ENCODE results near the gene REV1.

The REV1 gene

GRCh38 chr2:99444222-99444621, 45.6 kb downstream of the REV1 start:
- no peak for DNase-seq

DNA sequence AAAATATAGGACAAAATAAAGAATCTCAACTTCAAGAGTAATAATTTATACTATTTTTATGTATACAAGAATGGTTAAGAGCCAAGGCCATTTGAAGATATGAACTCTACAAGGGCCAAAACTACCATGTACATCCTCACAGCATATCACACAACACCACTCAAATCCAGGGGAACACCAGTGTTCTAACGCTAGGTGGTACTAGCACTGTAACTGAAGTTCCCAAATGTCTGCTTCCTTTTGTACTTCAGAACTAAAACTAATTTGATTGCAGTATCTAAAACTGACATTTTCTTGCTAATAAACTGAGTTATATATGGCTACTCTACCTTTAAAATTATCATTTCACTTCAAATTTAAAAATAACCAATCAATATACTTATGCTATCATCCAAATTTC, 47.0 kb downstream of the REV1 start:
- no peak for DNase-seq

GRCh38 chr2:99439971-99440505, 49.8 kb downstream of the REV1 start:
- DNase-seq: no peak

DNA sequence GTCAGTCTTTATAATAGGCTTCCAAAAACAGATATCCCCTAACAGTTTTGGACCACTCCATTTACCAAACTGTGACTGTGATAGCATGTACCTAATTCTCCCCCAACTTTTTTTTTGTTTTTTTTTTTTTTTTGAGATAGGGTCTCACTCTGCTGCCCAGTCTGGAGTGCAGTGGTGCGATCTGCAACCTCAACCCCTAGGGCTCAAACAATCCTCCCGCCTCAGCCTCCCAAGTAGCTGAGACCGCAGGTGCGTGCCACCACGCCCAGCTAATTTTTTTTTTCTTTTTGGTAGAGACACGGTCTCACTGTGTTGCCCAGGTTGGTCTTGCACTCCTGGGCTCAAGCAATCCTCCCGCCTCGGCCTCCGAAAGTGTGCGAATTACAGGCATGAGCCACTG, 52.9 kb downstream of the REV1 start:
- no peak for DNase-seq

GRCh38 chr2:99433340-99433739, 56.5 kb downstream of the REV1 start:
- no peak for DNase-seq

GRCh38 chr2:99431587-99432275, 58.1 kb downstream of the REV1 start:
- DNase-seq: no peak

GRCh38 chr2:99430614-99431291, 59.1 kb downstream of the REV1 start:
- no peak for DNase-seq

DNA sequence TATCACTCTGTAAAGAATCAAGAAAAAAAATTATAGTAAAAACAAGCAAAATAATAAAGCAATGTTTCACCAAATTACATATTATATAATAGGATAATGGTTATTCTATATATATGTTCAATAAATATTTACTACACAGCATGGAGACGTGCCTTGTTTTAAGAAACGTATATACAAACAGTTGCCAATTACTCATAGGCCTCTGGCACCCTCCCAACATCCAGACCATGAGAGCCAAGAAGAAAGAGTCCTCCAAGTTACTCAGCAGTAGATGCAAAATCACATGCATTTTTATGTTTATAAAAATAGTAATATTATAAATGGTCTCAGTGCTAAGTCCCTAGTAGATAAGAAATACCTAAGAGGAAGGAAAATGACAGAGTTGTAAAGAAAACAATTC, 64.8 kb downstream of the REV1 start:
- DNase-seq: no peak

DNA sequence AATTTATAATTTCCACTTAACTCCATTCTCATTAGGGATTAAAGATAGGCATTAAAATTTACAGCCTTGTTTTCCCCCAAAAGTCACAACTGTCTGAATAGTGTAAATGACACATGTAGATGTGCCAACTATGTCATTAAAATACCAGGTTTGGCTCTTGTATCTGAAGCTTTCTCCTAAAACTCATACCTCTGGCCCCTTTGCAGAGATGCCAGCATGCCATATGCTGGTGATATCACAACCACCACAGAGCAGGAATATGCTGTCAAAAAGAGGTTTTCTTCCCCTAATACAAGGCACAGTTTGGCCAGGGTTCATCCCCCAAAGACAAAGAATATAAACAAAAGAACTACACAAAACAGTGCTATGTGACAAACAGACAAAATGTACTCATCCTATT, 65.4 kb downstream of the REV1 start:
- no peak for DNase-seq

DNA sequence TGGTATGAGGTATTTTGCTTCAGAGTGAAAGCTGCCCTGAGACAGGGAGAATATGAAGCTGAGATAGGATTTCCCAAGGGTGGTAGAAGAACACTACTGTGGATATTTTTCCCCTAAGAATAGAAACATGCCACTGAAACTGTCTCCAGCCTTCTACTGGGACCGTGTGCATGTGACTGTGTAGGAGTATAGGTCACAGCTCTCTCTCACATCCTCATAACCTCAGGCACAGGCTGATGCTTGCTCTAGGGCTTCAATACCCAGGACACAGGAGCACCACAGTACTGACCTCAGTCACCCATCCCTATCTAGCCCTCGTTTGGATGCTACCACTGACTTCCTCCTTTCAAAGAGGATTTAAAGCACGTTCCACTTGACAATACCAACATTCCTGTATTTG, 67.2 kb downstream of the REV1 start:
- DNase-seq: no peak

- DNase-seq: no peak
Measured at GRCh38 chr2:99421469-99421868, 68.3 kb downstream of the REV1 start.

- no peak for DNase-seq
Measured at GRCh38 chr2:99420751-99421299, 69.0 kb downstream of the REV1 start.

DNA sequence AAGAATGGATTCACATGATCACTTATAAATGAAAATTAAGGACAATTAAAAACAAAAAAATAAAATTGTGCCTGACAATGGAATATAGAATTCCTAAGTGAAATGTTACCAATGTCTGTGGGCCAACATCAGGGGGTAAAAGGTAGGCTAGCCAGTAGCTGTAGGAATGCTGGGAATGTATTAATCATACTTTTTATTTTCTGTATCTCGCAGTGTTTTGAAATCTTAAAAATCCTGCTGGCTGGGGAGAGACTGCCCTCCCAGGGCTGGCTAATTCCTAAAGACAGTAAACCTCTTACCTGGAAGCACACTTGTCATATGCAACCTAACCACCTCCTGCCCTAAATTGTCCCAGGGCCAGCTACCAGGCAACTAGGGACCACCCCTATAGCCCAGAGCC, 69.8 kb downstream of the REV1 start:
- DNase-seq: no peak

DNA sequence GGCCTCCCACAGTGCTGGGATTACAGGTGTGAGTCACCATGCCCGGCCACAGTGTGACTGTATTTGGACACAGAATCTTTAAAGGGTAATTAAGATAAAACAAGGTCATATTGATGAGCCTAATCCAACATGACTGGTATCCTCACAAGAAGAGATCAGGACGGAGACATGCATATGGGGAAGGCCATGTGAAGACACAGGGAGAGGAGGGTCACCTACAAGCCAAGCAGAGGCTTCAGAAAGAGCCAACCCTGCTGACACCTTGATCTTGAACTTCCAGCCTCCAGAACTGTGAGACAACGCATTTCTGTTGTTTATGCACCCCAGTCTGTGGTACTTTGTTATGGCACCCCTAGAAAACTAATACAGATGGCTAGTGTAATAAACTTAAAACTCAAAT, 72.4 kb downstream of the REV1 start:
- no peak for DNase-seq

DNA sequence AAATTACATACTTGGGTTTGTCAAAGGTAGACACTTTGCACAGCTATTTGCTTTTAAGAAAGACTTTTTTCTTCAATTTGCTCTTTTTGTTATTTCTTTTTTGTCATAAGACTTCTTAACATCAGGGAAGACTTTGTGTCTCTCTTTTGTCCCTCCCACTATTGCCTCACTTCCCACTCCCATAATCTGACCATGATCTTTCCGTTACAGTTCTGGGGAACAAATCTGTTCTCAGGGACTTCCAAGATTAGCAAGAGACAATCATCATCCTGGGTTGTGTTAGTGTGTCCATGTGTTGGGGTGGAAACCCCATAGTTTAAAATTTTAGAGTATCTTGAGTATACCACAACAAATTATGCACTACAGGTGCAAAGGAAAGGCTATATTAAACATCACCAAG, 75.3 kb downstream of the REV1 start:
- DNase-seq: no peak

GRCh38 chr2:99410276-99410675, 79.5 kb downstream of the REV1 start:
- no peak for DNase-seq

GRCh38 chr2:99406137-99406536, 83.7 kb downstream of the REV1 start:
- DNase-seq: no peak

- no peak for DNase-seq
Measured at GRCh38 chr2:99404797-99405669, 84.8 kb downstream of the REV1 start.

DNA sequence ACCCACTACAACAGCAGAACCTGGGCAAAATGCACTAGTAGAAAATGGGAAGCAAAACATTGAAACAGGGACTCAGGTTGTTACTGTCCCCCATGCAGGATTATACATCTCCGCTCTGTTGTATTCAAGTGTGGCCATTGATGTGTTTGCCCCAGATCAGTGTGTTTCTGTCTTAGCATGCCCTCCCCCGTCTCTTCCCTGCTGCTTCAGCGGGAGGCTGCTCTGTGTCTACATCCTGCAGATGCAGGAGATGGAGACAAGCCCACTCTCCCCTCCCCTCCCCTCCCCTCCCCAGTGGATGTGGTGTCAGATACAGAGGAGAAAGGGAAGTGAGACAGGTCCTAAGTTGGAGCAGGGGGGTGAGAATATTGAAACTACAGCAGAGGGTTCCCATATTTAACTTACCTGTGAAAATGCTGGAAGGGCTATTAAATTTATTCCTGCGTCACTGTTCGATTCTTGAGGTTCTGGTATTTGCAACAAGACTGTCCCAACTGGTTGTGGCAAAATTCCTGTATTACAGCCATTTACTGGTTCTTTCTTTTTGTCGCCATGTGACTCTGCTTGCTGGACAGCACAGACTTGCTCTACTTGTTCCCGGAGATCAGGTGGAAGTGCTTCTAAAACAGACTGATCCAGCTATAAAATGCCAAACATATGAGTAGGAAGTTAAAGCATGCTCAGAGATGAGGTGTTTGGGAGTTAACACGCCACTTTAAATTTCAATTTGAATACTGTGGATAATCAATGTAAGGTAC, 85.6 kb downstream of the REV1 start:
- no peak for DNase-seq

DNA sequence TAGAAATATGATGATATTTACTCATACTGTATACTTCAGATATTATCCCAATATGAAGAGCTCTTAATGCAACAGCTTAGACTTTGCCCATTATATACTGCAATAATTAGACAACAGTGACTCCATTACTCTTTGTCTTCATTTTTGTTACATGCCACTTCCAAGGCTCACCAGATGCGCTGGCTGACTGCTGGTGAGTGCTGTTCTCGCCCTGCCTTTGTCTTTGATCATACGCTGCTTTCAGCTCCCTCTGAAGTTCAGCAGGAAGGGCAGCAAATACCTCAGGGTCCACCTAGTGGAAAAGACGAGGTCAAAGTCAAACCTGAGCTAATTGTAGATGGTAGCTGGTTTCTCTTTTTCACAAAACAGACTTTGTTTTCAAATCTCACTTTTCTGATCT, 86.3 kb downstream of the REV1 start:
- no peak for DNase-seq

- DNase-seq: no peak
Measured at GRCh38 chr2:99403084-99403483, 86.7 kb downstream of the REV1 start.

- DNase-seq: no peak
Measured at GRCh38 chr2:99401841-99402240, 88.0 kb downstream of the REV1 start.

DNA sequence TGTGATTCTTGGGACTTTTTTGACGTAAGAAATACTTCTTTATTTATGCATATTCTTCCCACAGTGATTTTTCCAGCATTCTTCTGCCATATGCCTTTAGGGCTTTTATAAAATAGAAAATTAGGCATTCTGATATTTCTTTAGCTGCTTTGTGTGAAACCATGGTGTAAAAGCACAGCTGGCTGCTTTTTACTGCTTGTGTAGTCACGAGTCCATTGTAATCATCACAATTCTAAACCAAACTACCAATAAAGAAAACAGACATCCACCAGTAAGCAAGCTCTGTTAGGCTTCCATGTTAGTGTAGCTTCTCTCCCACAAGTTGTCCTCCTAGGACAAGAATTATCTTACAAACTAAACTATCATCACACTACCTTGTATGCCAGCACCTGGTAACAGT, 90.0 kb downstream of the REV1 start:
- no peak for DNase-seq

Data from cerebellar nuclear complex (tissue), 1 donor.